ENCODE data around the gene PABPC1L2A.
A peak's percentile ranks its signal among the peaks of the same experiment; 100 is the strongest.
"Not testable (repeated sequence)": the region's sequence is repeated elsewhere in the genome, so short reads cannot be mapped to it uniquely, and the experiment has no call there.

PABPC1L2A gene

GRCh38 chrX:73079024-73079562 lies at the start of gene PABPC1L2A:
PABPC1L2A (minus strand) TSS chrX:73079512; CDS start chrX:73079386, 126 bp downstream.
- DNase-seq (ENCODE audit: low read depth in 2 of 2), result not testable (repeated sequence)

DNA sequence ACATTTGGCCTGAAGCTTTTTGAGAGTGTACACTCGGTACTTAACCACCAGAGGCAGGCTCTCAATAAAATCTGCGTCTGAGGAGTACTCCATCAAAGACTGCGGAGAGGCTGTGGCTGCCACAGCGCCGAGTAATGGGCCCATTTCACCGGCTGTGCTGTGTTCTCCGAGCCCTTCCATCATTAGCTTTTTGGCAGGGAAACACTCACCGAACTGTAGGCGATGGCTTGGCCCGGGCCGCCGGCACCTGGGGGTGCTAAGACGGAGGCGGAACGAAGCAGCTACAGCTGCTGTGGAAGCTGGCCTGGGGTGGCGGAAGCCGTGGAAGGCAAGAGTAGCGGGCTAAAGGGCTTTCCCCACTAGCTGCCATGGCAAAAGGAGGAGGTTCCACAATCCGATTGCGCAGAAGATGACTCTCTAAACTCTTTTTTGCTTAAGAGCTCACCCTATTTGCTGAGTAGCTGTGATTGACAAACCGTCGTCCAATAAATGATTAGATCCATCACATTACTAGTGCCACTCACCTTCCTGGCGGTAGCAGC lies 48.5 kb upstream of the PABPC1L2A start:
- no peak for DNase-seq (ENCODE audit: low read depth in 2 of 2)

- no peak for DNase-seq (ENCODE audit: low read depth in 2 of 2)
Measured at GRCh38 chrX:73126240-73126639, 46.9 kb upstream of the PABPC1L2A start.

DNA sequence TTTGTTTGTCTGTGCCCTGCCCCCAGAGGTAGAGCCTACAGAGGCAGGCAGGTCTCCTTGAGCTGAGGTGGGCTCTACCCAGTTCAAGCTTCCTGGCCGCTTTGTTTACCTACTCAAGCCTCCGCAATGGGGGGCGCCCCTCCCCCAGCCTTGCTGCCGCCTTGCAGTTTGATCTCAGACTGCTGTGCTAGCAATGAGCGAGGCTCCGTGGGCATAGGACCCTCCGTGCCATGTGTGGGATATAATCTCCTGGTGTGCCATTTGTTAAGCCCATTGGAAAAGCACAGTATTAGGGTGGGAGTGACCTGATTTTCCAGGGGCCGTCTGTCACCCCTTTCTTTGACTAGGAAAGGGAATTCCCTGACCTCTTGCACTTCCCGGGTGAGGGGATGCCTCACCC lies 20.2 kb upstream of the PABPC1L2A start:
- DNase-seq (ENCODE audit: low read depth in 2 of 2), result not testable (repeated sequence)

DNA sequence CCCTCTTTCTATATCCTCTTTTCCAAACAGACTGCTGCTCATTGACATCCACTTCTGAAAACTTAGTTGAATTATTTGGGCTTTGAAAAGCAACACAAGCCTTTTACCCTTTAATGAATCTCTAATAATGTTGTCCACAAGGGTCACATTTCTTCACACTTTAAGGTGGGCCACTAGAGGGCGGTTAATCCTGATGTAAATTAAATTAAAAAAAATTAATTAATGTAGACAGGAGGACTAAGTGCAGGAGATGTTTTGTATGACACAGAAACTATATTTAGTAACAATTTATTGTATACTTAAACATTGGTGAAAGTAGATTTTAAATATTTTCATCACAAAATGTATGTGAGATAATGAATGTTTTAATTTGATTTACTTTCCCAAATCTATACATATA lies 7.5 kb upstream of the PABPC1L2A start:
- DNase-seq (ENCODE audit: low read depth in 2 of 2), result peak in 1 of 2 experiments; percentile 1

DNA sequence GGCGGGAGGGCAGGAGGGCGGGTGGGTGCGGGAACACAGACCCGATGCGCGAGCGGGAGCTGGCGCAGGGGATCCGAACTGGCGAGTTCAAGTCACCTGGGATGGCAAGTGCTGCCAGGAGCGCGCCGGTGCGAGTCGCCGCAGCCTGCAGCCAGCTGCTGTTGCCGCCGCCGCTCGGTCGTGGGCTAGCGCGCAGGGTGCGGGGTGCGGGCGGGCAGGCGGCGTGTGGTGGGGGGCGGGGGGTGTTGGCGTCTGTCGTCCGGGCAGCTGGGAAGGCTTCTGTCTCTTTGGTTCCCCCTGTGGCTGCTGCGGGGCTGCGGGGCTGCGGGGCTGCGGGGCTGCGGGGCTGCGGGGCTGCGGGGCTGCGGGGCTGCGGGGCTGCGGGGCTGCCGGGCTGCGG lies 572 bp upstream of the PABPC1L2A start:
- DNase-seq (ENCODE audit: low read depth in 2 of 2), result not testable (repeated sequence)

- not testable (repeated sequence) for DNase-seq (ENCODE audit: low read depth in 2 of 2)
Measured at GRCh38 chrX:73078597-73078996, 715 bp downstream of the PABPC1L2A start.

DNA sequence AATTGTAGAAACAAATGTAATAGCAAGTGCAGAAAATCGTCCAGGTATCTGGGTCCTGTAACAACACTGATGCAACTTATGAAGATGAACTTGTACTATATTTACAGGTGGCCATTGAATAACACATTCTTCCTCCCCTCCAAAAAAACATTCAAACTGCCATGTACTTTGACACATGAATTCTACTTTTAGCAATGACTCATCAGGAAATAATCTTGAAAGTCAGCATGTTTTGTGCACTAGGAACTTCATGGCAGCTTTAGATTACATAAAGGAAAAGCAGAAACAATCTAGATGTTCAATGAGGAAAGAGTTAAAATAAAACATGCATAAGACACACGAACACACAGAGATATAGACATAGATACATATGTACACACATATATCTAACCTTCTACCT lies 2.5 kb downstream of the PABPC1L2A start:
- no peak for DNase-seq (ENCODE audit: low read depth in 2 of 2)

GRCh38 chrX:73069365-73070035 lies 9.8 kb downstream of the PABPC1L2A start:
- DNase-seq (ENCODE audit: low read depth in 2 of 2), result no peak

DNA sequence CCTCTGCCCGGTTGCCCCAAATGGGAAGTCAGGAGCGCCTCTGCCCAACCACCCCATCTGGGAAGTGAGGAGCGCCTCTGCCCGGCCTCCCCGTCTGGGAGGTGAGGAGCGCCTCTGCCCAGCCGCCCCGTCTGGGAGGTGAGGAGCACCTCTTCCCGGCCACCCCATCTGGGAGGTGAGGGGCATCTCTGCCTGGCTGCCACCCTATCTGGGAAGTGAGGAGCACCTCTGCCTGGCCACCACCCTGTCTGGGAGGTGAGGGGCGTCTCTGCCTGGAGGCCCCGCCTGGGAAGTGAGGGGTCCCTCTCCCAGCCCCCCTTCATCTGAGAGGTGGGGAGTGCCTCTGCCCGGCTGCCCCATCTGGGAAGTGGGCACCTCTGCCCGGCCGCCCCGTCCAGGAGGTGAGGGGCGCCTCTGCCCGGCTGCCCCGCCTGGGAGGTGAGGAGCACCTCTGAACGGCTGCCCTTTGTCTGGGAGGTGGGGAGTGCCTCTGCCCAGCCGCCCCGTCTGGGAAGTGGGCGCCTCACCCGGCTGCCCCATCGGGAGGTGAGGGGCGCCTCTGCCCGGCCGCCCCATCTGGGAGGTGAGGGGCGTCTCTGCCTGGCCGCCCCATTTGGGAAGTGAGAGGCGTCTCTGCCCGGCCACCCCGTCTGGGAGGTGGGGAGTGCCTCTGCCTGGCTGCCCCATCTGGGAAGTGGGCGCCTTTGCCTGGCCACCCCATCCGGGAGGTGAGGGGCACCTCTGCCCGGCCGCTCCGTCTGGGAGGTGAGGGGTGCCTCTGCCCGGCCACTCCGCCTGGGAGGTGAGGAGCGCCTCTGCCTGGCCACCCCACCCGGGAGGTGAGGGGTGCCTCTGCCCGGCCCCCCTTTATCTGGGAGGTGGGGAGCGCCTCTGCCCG lies 10.6 kb downstream of the PABPC1L2A start:
- no peak for DNase-seq (ENCODE audit: low read depth in 2 of 2)

DNA sequence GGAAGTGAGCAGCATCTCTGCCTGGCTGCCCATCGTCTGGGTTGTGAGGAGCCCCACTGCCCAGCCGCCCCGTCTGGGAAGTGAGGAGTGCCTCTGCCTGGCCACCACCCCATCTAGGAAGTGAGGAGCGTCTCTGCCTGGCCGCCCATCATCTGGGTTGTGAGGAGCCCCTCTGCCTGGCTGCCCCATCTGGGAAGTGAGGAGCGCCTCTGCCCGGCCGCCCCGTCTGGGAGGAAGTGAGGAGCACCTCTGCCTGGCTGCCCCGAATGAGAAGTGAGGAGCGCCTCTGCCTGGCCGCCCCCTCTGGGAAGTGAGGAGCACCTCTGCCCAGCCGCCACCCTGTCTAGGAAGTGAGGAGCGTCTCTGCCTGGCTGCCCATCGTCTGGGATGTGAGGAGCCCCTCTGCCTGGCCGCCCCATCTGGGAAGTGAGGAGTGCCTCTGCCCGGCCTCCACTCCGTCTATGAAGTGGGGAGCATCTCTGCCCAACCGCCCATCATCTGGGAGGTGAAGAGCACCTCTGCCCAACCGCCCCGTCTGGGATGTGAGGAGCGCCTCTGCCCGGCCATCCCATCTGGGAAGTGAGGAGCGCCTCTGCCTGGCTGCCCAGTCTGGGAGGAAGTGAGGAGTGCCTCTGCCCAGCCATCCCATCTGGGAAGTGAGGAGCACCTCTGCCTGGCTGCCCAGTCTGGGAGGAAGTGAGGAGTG lies 11.4 kb downstream of the PABPC1L2A start:
- not testable (repeated sequence) for DNase-seq (ENCODE audit: low read depth in 2 of 2)

DNA sequence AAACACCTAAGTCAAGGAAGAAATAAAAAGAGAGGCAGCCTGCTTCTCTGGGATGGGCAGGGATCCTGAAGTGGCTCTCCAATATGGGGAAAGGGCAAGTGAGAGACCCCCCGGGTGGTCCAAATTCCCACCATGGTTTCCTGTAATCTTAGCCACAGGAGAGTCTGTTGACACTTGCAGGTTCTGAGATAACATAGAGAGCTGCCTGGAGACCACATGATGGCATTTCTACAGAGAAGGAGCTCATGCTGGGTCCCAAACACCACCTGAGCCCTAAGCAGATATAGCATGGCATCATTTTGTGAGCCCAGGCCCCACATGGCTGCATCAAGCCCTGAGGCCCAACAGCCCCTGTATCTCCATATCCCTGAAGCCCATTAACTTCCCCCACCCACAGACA lies 50.4 kb downstream of the PABPC1L2A start:
- no peak for DNase-seq (ENCODE audit: low read depth in 2 of 2)
